Activated CD8-positive, alpha-beta memory T cell treated with anti-CD3 and anti-CD28 coated beads, Interleukin-2, amount 50 U/mL, for 1 hour (primary cell): Measurements from ENCODE around the gene FNDC3B.

ENCODE experiments used
- DNase-seq: peaks from one replicate; pipeline ENCODE4 v3.0.0-alpha.2; 2020; ENCODE audit errors: extremely low read depth

FNDC3B gene

DNA sequence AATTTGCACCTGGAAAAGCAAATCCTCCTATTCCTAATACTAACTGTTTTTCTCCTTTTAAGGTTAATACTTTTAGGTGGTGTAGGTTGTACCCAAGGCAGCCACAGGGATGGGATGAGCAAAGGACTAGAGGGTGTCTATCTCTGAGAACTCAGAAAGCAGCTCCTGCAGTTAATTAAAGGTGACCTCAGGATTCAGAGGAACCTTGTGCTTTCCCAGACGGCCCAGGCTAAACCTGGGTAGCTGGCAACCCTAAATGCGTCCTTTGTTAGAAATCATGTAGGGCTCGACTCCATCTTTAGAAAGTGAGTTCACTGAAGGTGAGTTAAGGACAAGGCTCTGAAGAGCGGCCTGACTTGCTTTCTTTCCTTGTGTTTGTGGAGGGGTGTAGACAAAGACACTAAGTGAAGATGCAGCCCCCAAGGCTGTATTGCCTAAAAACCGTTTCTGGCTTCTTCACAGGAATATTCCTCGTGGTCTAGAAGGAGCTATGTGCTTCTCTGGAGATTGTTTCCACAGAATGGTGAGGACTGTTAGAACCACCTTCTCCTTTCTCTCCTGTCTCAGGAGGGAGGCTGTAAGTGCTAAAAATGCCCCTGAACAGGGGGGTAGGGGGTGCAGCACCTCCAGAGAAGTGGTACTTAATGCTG is 14.9 kb downstream of the FNDC3B start:
- DNase-seq = no peak

DNA sequence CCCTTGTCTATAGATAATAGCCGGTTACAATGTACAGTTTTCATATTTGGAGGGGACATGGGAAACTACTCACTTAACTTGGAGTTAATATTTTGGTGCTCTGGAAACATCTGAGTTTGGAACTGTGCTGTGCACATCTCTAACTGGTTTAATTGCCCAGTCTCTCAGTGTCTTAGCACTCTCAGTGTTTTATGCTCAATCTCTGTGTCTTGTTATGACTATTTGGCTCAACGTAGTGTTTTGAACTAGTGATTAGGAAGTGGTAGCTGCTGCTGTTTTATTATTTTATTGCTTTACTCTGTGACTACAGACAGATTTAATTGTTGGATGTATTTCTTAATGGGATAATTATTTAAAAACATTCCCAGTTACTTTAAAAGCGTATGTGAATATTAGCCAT is 17.0 kb downstream of the FNDC3B start:
- no peak for DNase-seq

DNA sequence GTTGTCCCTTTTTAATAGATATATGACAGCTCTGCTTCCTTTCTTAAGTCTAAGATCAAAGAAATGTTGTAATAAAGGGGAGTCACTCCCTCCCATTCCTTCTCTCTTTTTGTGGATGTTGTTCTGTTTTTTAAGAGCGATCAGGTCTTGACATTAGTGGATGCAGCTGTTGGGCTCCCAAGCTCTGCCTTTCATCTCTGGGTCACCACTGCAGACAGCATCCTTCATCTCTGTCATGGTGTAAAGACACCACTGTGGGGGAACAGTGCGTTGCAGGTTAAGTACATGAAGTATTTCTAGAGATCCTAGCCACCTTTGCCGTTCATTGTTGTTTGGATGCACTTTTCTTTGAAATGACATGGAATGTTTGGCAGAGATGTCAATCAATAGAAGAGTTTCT is 17.7 kb downstream of the FNDC3B start:
- DNase-seq = no peak

DNA sequence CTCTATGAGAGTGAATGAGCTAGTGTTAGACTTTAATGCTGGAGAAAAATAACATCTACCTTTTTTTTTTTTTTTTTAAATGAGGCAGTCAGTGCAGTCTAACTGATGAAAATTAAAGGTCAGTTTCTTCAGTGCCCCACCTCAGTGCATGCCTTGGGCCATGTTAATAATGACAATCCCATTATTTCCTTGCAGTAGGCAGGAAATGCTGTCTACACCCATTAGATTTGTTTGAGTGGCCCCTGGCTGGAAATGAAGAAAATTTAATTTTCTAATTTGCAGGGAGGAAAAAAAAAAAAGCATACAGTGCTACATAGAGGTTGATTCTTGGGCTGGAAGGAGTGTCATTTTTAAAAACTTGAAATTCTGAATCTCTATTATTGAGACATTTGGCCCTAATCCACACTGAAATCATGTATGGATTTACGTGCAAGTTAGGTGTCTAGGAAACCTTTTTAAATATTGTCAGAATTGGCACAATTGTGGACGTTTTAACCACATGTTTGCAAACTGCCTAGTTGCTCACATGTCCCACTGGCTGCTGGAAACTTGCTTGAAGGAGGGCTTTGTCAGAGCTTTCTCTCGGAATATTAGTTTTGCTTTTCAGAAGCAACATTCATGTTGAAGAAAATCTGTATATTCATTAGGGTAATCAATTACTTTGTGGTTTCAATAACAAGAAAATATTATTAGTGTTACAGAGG is 18.4 kb downstream of the FNDC3B start:
- no peak for DNase-seq

DNA sequence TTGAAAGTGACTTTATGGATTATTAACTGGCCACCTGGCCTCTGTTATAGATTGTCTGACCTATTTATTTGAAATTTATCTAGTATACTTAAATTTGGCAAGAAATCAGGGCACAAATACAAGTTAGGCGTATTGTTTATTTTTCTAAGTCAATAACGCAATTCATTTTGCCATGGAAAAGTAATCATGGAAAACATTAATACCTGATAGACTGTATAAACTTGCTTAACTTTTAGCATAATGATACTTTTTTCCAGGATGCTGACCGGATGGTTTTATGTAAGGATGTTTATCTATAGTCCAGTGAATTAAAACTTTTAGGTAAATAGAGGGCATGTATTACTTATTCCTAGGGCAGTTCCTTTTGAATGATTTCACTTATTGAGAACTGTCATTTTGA is 20.2 kb downstream of the FNDC3B start:
- no peak for DNase-seq

DNA sequence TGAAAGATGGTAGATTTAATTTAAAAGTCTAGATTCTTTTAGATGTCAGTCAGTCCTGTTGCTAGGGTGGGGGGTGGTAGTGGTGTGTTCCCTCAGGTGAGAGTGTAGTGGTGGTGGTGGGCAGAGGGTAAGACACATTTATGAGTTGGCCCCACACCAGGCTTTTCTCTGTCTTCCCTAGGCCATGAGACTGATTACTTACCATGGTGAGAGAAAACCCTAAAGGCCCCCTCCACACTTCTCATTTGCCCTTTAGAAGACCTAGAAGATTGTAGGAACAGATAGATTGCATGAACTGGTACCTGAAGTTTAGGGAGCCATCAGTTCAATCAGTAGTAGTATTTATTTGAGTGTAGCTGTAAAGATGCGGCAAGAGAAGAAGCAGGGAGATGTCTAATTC is 20.9 kb downstream of the FNDC3B start:
- no peak for DNase-seq

DNA sequence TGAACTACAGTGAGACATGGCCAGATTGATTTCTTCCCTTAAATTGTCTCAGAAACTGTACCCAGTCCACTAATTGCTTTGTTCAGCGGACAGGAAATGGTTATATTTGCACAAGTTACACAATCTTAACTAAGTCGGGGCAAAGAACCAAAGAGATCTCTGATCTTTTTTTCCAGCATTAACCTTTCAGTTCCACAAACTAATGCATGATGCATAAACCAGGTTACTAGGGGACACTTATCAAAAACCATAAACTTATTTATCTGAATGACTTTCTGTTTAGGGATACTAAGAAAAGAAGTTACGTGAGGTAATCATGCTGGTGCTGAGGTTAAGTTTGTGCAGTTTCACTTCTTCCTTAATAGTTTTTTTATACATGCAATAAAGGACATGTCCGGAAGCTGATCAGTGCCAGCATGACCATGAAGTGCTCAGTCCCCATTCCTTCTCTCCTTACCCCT is 22.4 kb downstream of the FNDC3B start:
- DNase-seq = no peak

DNA sequence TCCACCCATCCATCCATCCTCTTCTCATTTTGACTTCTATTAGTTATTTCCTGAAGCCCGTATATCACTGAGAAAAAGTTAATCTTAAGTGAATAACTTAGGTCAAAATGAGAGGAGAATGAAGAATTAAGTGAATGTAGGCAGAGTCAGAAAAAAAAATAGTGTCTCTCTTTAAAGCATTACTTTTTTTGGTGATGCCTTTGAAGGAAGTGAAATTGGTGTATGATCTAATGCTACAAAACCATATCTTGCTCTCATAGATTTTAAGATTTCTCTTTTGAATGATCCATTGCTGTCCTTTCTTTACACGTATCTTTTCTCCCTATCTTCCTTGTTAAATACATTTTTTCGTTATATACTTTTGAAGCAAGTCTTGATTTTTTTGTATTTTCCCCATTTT is 23.4 kb downstream of the FNDC3B start:
- DNase-seq = no peak

DNA sequence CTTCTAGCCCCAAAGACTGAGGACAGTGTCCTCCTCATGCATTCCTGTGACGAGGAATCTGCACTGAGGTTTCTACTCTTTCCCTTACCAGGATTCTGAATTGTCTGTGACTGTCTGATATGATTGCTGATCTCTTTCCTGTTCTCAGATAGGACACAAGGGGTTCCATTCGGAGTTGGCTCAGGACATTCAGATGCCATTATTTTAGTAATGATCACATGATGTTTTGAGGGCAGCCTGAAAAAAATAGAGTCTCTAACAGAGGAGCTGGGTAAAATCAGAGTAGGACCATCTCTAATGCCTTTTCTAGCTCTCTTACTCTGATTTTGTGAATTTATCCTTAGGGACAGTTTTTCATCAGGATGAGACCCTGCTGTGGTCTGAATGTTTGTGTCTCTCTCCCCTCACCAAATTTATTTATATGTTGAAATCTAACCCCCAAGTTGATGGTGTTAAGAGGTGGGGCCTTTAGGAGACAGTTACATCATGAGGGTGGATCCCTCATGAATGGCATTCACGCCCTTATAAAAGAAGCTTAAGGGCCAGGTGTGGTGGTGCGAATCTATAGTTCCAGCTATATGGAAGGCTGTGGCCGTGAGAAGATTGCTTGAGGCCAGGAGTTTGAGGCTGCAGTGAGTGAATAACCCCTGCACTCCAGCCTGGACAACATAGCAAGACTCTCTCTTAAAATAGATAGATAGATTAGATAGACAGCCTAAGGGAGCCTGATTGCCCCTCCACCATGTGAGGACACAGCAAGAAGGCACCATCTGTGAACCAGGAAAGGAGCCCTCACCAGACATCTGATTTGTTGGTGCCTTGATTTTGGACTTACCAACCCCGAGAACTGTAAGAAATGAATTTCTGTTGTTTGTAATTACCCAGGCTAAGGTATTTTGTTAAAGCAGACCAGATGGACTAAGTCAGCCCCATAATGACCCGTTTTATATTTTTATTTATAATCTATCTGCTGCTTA is 24.4 kb downstream of the FNDC3B start:
- no peak for DNase-seq

DNA sequence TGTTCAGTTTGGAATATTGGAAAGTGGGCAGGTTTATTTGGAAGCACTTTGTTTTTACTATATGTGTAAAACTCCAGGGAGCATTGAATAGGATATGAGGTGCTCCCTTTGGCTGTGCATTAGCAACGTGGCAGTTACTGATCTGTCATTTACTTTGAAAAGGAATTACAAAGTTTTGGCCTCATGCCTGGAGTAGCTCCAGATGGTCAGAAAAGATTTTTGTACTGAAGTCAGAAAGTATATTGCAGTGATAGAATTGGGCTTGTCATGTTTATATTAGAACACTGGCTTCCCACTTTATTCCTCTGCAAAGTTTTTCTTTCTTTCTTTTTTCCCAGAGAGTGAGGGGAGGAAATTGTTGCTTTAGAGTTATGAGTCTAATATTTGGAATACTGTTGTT is 26.1 kb downstream of the FNDC3B start:
- no peak for DNase-seq

DNA sequence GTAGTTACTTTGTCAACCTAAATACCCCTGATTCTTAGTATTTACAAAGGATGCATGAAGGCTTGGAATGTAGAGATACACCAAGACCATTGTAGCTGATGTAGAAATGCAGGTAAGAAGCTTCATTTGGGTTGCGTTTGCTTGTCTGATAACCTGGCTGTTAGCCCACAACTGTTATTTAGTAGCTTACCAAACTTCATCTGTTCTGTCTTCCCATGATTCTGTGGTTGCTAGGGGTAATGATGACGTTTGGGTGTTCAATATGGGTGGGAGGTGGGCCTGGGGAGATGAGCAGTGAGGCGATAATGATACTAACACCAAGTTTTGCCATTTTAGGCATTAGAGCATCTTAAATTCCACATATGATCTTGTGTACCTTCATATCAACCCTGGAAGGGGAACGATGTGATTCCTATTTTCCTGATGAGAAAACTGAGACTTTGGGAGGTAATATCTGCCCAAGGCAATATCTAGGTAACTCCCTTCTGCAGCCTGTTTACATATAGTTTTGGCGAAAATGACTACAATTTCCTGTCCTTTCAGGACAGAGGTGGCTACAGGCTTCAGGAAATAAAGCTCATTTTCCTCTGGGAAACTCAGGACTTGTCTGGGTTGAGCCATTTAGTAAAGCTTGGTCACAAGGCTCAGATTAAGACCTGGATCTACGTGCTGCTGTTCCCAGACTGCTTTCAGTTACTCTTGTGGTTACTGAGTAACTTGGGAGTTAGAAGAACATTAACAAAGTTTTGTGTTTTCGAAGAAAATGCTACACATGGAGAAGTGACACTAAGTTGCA is 26.8 kb downstream of the FNDC3B start:
- no peak for DNase-seq

DNA sequence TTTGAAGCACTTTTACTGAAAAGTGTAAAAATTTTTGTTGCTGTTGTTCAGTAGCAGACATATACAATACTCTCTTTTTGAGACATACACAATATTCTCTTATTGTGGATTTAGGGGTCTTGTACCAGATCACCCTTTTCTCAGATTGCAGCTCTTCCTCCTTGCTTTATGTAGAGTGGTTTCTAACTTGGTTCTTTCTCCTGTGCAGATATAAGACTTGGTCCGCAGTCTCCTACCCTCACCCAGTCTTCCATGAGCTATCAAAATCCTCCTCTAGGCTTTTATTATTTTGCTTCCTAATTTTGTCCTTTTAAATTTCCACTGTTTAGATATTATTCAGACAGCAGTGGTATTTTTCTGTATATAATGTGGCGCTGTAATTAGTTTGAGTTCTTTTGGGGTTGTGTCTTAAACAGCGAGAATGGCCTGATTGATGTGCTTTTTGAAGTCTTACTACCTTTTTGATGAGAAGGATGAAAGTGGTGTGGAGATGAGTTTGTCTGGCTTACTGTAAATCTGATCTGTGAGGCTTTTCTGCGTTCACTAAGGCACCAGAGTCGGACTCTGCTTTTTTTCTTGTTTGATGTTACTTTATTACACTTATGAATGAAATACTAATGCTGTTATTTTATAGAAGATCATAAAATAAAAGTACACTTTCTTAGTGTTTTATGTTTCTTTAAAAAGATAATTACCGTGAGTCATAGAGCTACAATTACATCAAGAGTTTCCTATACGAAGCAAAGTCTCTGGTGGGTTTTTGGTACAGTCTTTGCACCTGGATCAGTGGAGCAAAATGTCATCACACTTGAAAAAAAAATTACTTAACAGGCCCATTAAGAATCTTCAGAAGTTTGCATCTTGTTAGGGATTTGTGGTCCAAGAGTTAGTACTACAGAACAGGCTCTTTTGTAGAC is 27.8 kb downstream of the FNDC3B start:
- DNase-seq = no peak

DNA sequence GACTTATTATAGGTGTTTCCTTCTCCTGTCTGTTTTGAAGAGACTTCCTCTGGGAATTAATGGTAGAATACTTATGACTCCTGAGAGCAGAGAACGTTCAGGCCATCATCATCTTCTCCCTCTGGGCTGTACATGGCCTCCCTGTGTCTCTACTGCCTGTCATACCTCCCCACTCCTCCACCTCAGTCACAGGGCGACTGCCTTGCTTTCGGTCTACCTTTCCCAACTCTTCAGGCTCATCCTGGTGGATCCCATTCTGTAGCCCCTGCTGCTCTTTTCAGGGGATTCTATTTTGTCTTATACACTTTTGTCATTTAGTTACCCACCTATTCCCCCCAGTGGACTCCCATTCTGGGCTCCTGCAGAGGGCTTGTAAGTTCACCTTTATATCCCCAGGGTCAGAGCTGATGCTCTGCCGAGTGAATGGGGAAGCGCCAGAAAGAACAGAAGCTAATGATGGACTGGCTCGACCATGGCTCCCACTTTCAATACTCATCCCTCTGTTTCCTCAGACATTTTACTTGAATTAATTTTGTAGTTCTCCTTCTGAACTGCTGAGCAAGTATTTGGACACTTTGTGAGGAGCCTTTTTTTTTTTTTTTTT is 28.6 kb downstream of the FNDC3B start:
- DNase-seq = no peak

DNA sequence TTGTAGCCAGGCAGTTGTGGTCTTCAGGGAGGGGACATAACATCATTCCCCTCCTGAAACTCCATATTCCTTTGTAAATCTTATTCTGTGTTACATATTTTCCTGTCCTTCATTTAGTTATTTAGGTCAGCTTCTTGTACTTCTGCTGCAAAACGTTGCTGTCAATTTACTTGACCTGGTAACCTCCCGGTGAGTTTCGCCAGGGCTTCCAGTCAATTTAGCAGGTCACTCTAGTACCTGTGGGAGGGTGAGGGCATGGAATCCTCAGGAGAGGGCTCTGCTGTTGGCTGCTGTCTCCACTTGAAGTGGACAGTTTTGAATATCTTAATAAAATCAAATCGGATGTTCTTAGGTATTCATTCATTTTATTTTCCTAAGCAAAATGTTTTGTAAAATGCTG is 29.6 kb downstream of the FNDC3B start:
- DNase-seq = no peak

DNA sequence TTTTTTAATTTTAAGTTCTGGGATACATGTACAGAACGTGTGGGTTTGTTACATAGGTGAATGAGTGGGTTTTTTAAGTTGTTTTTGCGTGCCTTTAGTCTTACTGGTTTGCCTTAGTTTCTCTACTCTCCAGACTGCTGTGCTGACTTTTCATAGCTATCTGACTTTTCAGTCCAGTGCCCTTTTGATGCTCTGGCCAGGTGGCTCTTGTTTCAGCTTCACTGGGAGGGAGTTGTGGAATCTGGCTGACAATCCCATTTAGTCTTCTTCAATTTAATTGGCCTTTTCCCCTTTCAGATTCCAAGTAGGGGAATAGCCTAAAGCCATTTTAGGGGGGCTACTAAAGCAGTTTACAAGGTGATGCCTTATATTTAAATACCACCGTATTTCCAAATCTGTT is 30.1 kb downstream of the FNDC3B start:
- no peak for DNase-seq

DNA sequence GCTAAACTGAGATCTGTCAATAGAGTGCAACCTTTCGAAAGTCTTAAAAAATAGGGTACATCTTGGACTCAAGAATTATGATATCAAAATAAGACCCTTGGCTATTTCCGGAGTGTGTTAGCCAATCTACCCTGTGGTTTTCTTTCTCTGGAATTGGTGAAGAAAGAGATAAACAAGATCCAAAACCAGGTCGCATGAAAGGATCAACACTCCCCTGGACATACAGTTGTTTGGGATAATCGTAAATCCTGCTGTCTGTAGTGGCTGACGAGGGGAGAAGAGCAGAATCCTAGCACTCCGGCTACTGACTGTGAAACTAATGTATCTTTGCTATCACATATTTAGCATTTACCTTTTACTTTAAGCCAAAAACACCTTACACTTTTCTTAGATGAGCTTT is 30.9 kb downstream of the FNDC3B start:
- no peak for DNase-seq

DNA sequence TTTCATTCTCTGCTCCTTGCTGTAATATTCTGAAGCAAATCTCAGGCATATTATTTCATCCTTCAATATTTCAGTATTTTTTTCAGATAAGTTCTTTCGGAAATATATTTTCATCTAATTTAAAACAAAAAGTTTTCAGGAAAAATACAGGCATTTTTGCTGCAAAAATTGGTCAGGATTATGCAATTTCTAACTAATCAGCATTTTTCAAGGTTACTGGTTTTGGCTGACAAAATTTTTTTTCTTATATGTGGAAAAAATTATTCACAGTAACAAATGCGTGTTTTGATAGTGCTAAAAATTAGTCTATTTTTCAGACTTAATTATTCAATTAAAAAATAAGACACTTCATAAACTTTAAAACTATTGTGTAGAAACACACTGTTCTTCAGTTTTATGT is 31.4 kb downstream of the FNDC3B start:
- no peak for DNase-seq

DNA sequence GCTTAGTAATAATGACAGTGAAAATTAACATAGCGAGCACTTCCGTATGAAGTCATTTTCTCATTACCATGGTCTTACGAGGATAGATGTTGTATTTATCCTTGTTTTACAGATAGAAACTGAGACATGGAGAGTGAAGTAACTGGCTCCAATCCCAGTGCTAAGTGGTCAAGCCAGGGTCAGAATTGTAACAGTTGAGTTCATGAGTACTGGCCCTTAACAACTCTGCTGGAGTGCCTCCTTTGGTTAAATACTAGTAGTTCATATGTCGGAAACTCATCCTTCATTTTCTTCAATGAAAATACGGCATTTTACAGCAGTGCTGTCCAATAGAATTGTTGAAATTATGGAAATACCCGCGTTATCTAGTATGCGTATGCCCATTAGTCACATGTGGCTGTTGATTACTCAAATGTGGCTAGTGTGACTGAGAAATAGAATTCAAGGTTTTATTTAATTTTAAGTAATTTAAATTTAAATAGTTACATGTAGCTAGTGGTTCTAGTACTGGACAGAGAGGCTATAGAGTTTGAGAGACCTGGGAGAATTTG is 32.5 kb downstream of the FNDC3B start:
- no peak for DNase-seq

DNA sequence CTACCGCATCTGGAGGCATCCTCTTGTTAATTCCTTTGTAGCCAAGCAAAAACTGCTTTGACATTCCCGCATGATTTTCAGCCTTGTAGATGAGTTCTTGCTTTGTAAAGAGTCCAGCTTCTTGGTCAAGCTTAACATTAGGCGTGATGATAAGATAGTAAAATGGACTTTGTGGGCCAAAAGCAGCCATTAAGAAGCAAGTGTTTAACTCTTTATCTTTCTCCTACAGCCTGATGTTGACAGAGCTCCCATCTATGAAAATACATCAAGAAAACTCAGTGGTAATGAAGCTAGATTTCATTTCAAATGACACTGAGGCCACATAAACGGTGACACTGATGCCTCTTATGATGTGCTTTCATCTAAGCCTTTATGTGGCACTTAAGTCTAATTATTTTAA is 33.2 kb downstream of the FNDC3B start:
- DNase-seq = no peak
